ENCODE measurements around the gene FAM43A.

DNA sequence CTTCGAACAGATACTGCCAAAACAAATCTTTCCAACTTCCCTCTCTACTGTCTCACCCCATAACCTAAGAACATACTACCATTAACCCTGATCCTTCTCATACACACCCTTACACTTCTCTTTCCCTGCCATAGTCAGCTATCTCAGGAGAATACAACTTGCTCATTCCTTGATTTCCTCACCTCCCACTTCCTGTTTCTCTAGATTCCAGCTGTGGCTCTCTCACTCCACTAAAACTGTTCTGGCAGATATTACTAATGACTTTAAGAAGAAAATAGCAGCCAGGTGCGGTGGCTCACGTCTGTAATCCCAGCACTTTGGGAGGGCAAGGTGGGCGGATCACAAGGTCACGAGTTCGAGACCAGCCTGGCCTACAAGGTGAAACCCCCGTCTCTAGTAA lies 18.3 kb upstream of the FAM43A start:
- TF ChIP-seq EP300 (IDR thresholded peaks at IDR 0.05) (no peak), POLR2AphosphoS5 (IDR thresholded peaks at IDR 0.05) (no peak)
- TF ChIP-seq, protein P1, sequence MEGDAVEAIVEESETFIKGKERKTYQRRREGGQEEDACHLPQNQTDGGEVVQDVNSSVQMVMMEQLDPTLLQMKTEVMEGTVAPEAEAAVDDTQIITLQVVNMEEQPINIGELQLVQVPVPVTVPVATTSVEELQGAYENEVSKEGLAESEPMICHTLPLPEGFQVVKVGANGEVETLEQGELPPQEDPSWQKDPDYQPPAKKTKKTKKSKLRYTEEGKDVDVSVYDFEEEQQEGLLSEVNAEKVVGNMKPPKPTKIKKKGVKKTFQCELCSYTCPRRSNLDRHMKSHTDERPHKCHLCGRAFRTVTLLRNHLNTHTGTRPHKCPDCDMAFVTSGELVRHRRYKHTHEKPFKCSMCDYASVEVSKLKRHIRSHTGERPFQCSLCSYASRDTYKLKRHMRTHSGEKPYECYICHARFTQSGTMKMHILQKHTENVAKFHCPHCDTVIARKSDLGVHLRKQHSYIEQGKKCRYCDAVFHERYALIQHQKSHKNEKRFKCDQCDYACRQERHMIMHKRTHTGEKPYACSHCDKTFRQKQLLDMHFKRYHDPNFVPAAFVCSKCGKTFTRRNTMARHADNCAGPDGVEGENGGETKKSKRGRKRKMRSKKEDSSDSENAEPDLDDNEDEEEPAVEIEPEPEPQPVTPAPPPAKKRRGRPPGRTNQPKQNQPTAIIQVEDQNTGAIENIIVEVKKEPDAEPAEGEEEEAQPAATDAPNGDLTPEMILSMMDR (IDR thresholded peaks at IDR 0.05): no peak

Data from suprapubic skin (tissue), 4 donors.